ENCODE results near the gene NFIA.

Gene NFIA

DNA sequence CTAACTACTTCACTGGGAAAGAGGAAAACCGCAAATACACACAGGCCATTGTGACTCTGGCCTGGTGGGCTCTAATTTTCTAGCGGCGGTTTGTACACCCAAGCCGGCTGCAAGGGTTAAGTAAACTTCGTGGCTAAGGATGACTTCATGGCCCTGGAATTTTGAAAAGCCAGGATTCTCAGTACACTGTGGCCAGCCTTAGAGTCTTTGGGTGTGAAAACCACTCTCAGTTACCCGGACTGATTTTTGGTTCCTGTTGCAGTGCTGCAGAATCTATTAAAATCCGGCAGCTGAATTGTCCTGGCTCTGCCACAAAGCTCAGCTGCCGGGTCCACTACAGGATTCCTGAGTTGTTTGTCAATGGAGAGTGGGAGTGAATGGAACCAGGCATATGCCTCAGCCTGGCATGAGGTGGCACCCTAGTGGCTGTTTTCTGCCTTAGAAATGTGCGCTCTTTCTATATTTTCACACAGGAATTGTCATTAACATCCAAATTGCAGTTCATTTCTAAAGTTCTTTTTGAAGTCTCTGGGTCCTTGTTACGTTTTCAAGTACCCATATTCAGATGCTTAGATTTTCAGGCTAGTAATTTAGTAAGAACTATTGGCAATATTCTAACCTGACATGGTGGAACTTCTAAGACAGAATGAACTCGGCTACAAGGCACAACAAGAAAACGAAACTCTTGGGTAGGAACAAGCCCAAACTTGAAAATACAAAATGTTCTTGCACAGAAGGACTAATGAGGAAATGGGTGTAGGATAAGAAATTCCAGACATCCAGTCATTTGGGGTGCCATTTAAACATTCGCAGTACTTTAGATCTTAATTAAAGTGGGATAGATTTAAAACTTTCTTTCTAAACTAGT, 255.9 kb downstream of the NFIA start:
- Histone ChIP-seq H3K18ac (ENCODE audit: low read depth in 1 of 2, low read length in 2 of 2) (peak overlapping the region in 1 of 2 experiments; percentile 54), H2AK5ac (ENCODE audit: low read length, severe bottlenecking) (peak overlapping the region; percentile 65), H3K4me3 (ENCODE audit: insufficient read depth in 1 of 2, low read depth in 1 of 2, low read length in 2 of 2) (peak overlapping the region in 1 of 2 experiments; percentile 59), H3K27me3 (ENCODE audit: control insufficient read depth in 1 of 2, insufficient read depth in 1 of 2, low read length in 2 of 2) (peaks cover 0 to 13% of the 10 kb centered on the region in 2 experiments), H3K4me1 (ENCODE audit: control insufficient read depth, insufficient read depth, low read depth, low read length) (no peaks in the 10 kb centered on the region), H4K8ac (ENCODE audit: low read length) (no peak overlapping the region), H2BK5ac (ENCODE audit: low read depth, low read length, poor library complexity, severe bottlenecking) (peak overlapping the region; percentile 60), H3K9me3 (ENCODE audit: control insufficient read depth, low read length) (no peaks in the 10 kb centered on the region), H2BK15ac (ENCODE audit: low read depth, poor library complexity, severe bottlenecking) (no peak overlapping the region), H3K9ac (ENCODE audit: low read length) (peak overlapping the region; percentile 84), H3K4me2 (ENCODE audit: low read length, poor library complexity, severe bottlenecking) (peak overlapping the region; percentile 49), H3K79me1 (replicated peaks; ENCODE audit: low read length, poor library complexity, severe bottlenecking) (no peaks in the 10 kb centered on the region), H2AFZ (ENCODE audit: low read depth, low read length) (no peak overlapping the region), H3K14ac (ENCODE audit: low read length in 2 of 2) (no peak overlapping the region), H2BK12ac (ENCODE audit: low read length in 2 of 2) (no peak overlapping the region), H2BK120ac (ENCODE audit: low read depth, low read length) (no peak overlapping the region), H3K36me3 (ENCODE audit: control insufficient read depth in 1 of 2, insufficient read depth in 2 of 2, low read depth in 1 of 2, low read length in 2 of 2) (no peaks in the 10 kb centered on the region), H3K23ac (ENCODE audit: low read length in 2 of 2) (no peak overlapping the region), H3K4ac (ENCODE audit: low read depth in 1 of 2, low read length in 2 of 2) (no peak overlapping the region), H4K91ac (ENCODE audit: low read length) (no peak overlapping the region), H3K27ac (ENCODE audit: low read length, poor library complexity, severe bottlenecking) (peak overlapping the region; percentile 82)
- DNase-seq = peak; percentile 90
- 22% methylated on average over 11 of the region's 13 CpGs for WGBS

DNA sequence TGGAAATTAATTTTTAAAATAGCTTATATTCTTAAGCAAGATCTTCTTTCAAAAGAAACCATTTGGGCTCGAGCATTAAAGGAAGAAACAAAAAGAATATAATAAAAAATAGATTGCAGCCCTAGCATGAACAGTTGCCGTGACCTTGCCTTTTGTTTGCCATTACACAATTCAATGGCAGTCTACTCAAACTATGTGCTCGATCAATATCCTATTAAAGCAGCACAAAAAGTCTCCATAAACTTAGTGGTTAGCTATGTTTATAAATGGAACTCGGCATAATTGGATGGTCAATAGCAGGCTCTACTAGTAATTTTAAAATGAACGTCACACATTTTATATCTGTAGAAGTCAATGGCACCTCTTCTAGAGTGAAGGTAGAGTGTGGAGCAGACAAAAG, 256.5 kb downstream of the NFIA start:
- H3K9ac ChIP-seq (ENCODE audit: low read length) = peak overlapping the region; percentile 84
- no peak overlapping the region for H4K91ac ChIP-seq (ENCODE audit: low read length)
- H3K18ac ChIP-seq (ENCODE audit: low read depth in 1 of 2, low read length in 2 of 2) = no peak overlapping the region
- H3K4me2 ChIP-seq (ENCODE audit: low read length, poor library complexity, severe bottlenecking) = no peak overlapping the region
- H3K23ac ChIP-seq (ENCODE audit: low read length in 2 of 2) = no peak overlapping the region
- H2BK15ac ChIP-seq (ENCODE audit: low read depth, poor library complexity, severe bottlenecking) = no peak overlapping the region
- 100% methylated on average over 1 of the region's 5 CpGs for WGBS
- no peak overlapping the region for H3K4ac ChIP-seq (ENCODE audit: low read depth in 1 of 2, low read length in 2 of 2)
- no peak overlapping the region for H3K14ac ChIP-seq (ENCODE audit: low read length in 2 of 2)
- no peak overlapping the region for H2BK120ac ChIP-seq (ENCODE audit: low read depth, low read length)
- no peak overlapping the region for H2AFZ ChIP-seq (ENCODE audit: low read depth, low read length)
- H3K27me3 ChIP-seq (ENCODE audit: control insufficient read depth in 1 of 2, insufficient read depth in 1 of 2, low read length in 2 of 2) = peaks cover 0 to 12% of the 10 kb centered on the region in 2 experiments
- no peak overlapping the region for H4K8ac ChIP-seq (ENCODE audit: low read length)
- no peak overlapping the region for H2BK12ac ChIP-seq (ENCODE audit: low read length in 2 of 2)
- no peaks in the 10 kb centered on the region for H3K36me3 ChIP-seq (ENCODE audit: control insufficient read depth in 1 of 2, insufficient read depth in 2 of 2, low read depth in 1 of 2, low read length in 2 of 2)
- no peak overlapping the region for H3K27ac ChIP-seq (ENCODE audit: low read length, poor library complexity, severe bottlenecking)
- H2BK5ac ChIP-seq (ENCODE audit: low read depth, low read length, poor library complexity, severe bottlenecking) = no peak overlapping the region
- H3K79me1 ChIP-seq (replicated peaks; ENCODE audit: low read length, poor library complexity, severe bottlenecking) = no peaks in the 10 kb centered on the region
- H3K4me1 ChIP-seq (ENCODE audit: control insufficient read depth, insufficient read depth, low read depth, low read length) = no peaks in the 10 kb centered on the region
- no peaks in the 10 kb centered on the region for H3K9me3 ChIP-seq (ENCODE audit: control insufficient read depth, low read length)
- no peak overlapping the region for H2AK5ac ChIP-seq (ENCODE audit: low read length, severe bottlenecking)
- DNase-seq = no peak
- H3K4me3 ChIP-seq (ENCODE audit: insufficient read depth in 1 of 2, low read depth in 1 of 2, low read length in 2 of 2) = peak overlapping the region in 1 of 2 experiments; percentile 59

DNA sequence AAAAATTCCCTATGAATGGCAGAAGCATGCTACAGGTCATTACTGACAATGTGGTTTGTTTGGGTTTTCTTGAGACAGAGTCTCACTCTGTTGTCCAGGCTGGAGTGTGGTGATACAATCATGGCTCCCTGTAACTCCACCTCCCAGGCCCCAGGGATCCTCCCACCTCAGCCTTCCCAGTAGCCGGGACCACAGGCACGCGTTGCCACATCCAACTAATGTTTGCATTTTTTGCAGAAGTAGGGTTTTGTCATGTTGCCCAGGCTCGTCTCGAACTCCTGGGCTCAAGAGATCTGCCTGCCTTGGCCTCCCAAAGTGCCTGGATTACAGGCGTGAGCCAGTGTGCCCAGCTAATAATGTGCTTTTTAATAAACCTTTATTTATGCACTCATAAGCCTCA, 259.1 kb downstream of the NFIA start:
- H3K4me3 ChIP-seq (ENCODE audit: insufficient read depth in 1 of 2, low read depth in 1 of 2, low read length in 2 of 2) = no peak overlapping the region
- no peak overlapping the region for H4K8ac ChIP-seq (ENCODE audit: low read length)
- no peaks in the 10 kb centered on the region for H3K4me1 ChIP-seq (ENCODE audit: control insufficient read depth, insufficient read depth, low read depth, low read length)
- H3K18ac ChIP-seq (ENCODE audit: low read depth in 1 of 2, low read length in 2 of 2) = no peak overlapping the region
- WGBS = 96% methylated on average over 5 of the region's 6 CpGs
- no peak overlapping the region for H2BK120ac ChIP-seq (ENCODE audit: low read depth, low read length)
- H3K9ac ChIP-seq (ENCODE audit: low read length) = no peak overlapping the region
- no peak for DNase-seq
- H3K4ac ChIP-seq (ENCODE audit: low read depth in 1 of 2, low read length in 2 of 2) = no peak overlapping the region
- no peaks in the 10 kb centered on the region for H3K9me3 ChIP-seq (ENCODE audit: control insufficient read depth, low read length)
- no peak overlapping the region for H3K27ac ChIP-seq (ENCODE audit: low read length, poor library complexity, severe bottlenecking)
- no peak overlapping the region for H2AFZ ChIP-seq (ENCODE audit: low read depth, low read length)
- no peaks in the 10 kb centered on the region for H3K36me3 ChIP-seq (ENCODE audit: control insufficient read depth in 1 of 2, insufficient read depth in 2 of 2, low read depth in 1 of 2, low read length in 2 of 2)
- no peak overlapping the region for H3K23ac ChIP-seq (ENCODE audit: low read length in 2 of 2)
- H2AK5ac ChIP-seq (ENCODE audit: low read length, severe bottlenecking) = no peak overlapping the region
- no peak overlapping the region for H2BK5ac ChIP-seq (ENCODE audit: low read depth, low read length, poor library complexity, severe bottlenecking)
- H4K91ac ChIP-seq (ENCODE audit: low read length) = no peak overlapping the region
- no peak overlapping the region for H3K4me2 ChIP-seq (ENCODE audit: low read length, poor library complexity, severe bottlenecking)
- peaks cover 0 to 4% of the 10 kb centered on the region in 2 experiments for H3K27me3 ChIP-seq (ENCODE audit: control insufficient read depth in 1 of 2, insufficient read depth in 1 of 2, low read length in 2 of 2)
- no peak overlapping the region for H2BK12ac ChIP-seq (ENCODE audit: low read length in 2 of 2)
- H3K14ac ChIP-seq (ENCODE audit: low read length in 2 of 2) = no peak overlapping the region
- no peak overlapping the region for H2BK15ac ChIP-seq (ENCODE audit: low read depth, poor library complexity, severe bottlenecking)
- H3K79me1 ChIP-seq (replicated peaks; ENCODE audit: low read length, poor library complexity, severe bottlenecking) = no peaks in the 10 kb centered on the region

DNA sequence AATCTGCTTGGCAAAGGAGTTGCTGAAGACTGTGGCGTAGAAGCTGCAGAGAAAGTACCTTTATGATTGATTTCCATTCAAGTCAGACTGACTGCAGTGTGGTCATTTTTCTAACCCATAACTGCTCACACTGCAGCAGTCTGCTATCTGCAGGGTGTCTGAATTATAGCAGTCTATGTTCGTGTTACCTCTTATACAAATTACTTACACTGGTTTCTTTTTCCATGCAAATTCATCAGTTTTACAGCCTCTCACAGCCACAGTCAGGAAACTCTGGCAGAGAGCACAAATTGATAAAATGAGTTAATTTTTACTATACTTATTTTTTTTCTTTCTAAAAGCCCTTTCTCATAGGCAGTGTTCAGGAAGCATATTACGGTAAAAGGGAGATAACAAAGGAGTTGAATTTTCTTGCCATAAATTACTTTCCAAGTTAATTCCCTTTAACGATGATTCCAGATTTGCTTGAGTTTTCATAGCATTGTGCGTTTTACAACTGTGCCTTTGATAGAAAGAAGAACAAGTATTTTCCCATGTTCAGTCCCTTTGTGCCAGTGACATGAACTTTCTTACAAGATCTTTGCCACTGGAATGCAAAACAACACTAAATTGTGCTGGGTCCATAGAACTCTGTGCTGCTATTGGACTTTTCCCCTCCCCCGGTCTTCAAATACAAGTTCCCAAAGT, 261.5 kb downstream of the NFIA start:
- no peaks in the 10 kb centered on the region for H3K9me3 ChIP-seq (ENCODE audit: control insufficient read depth, low read length)
- 53% methylated on average over 5 of the region's 6 CpGs for WGBS

More for the DNA sequence above, 261.5 kb downstream of the NFIA start:
- H3K4ac ChIP-seq (ENCODE audit: low read depth in 1 of 2, low read length in 2 of 2) = no peak overlapping the region
- no peak overlapping the region for H2BK120ac ChIP-seq (ENCODE audit: low read depth, low read length)
- H2BK5ac ChIP-seq (ENCODE audit: low read depth, low read length, poor library complexity, severe bottlenecking) = no peak overlapping the region
- H3K27me3 ChIP-seq (ENCODE audit: control insufficient read depth in 1 of 2, insufficient read depth in 1 of 2, low read length in 2 of 2) = peaks cover 0 to 4% of the 10 kb centered on the region in 2 experiments
- H3K4me2 ChIP-seq (ENCODE audit: low read length, poor library complexity, severe bottlenecking) = no peak overlapping the region
- no peak overlapping the region for H2BK15ac ChIP-seq (ENCODE audit: low read depth, poor library complexity, severe bottlenecking)
- no peaks in the 10 kb centered on the region for H3K4me1 ChIP-seq (ENCODE audit: control insufficient read depth, insufficient read depth, low read depth, low read length)
- no peak overlapping the region for H3K9ac ChIP-seq (ENCODE audit: low read length)
- no peak overlapping the region for H3K4me3 ChIP-seq (ENCODE audit: insufficient read depth in 1 of 2, low read depth in 1 of 2, low read length in 2 of 2)
- H2AFZ ChIP-seq (ENCODE audit: low read depth, low read length) = no peak overlapping the region
- H4K91ac ChIP-seq (ENCODE audit: low read length) = no peak overlapping the region
- H3K36me3 ChIP-seq (ENCODE audit: control insufficient read depth in 1 of 2, insufficient read depth in 2 of 2, low read depth in 1 of 2, low read length in 2 of 2) = no peaks in the 10 kb centered on the region
- H2BK12ac ChIP-seq (ENCODE audit: low read length in 2 of 2) = no peak overlapping the region
- H4K8ac ChIP-seq (ENCODE audit: low read length) = no peak overlapping the region
- no peak for DNase-seq
- no peak overlapping the region for H2AK5ac ChIP-seq (ENCODE audit: low read length, severe bottlenecking)
- no peaks in the 10 kb centered on the region for H3K79me1 ChIP-seq (replicated peaks; ENCODE audit: low read length, poor library complexity, severe bottlenecking)
- H3K23ac ChIP-seq (ENCODE audit: low read length in 2 of 2) = no peak overlapping the region
- H3K14ac ChIP-seq (ENCODE audit: low read length in 2 of 2) = no peak overlapping the region
- H3K27ac ChIP-seq (ENCODE audit: low read length, poor library complexity, severe bottlenecking) = no peak overlapping the region
- no peak overlapping the region for H3K18ac ChIP-seq (ENCODE audit: low read depth in 1 of 2, low read length in 2 of 2)

Data from mesenchymal stem cell (in vitro differentiated cells and primary cell).